HepG2 (cell line): Measurements from ENCODE around the gene MIOS. TPM values are rescaled to one million over a fixed set of nuclear protein-coding genes. Genes with fewer than 3 reads are reported as not detected.

Source experiments
- ATAC-seq: fragments of 200-7000 bp; cut with Tn5 transposase; 3 replicates; pipeline ENCODE4 v1.9.1; 2020; ENCODE audit warnings: mild to moderate bottlenecking, moderate library complexity
- BruUV-seq: library from RNA; stranded (reverse); fragments of 400-500 nt; replicated peaks from 2 replicates; lab custom pipeline; 2021; lab: Mats Ljungman, UMichigan
- CTCF ChIA-PET: fragments of 300-600 bp; formaldehyde crosslinking; extraction: SDS; loops from one replicate; lab custom pipeline; 2021; ENCODE audit warnings: low total read pairs, inconsistent platforms, low intra/inter-chr PET ratio; lab: Yijun Ruan, JAX
- POLR2A ChIA-PET: fragments of 350-600 bp; sonication (Branson Sonifier 250); formaldehyde crosslinking; loops from one replicate; lab custom pipeline; 2020; ENCODE audit warnings: antibody characterized with exemption, inconsistent platforms; lab: Yijun Ruan, JAX
- DNase-seq: peaks from one replicate; pipeline ENCODE4 v3.0.0-alpha.2; 2015; ENCODE audit warnings: low spot score
- FAIRE-seq: peaks from 3 replicates; lab custom pipeline; 2011; peaks lifted over from hg19 to GRCh38; lab: Jason Lieb, UNC
- H2AFZ ChIP-seq: one replicate; pipeline ENCODE4 v1.6.1; 2011; ENCODE audit warnings: low read length, inconsistent platforms
- H3K27ac ChIP-seq: fragments of 300-600 bp; 3 replicates; pipeline ENCODE4 v1.8.0; 2011; ENCODE audit warnings: mixed run types, mild to moderate bottlenecking, mixed read lengths, low read length, inconsistent platforms; ENCODE audit not compliant: insufficient read depth; ENCODE audit errors: extremely low read length
- H3K27me3 ChIP-seq, 2 experiments: fragments of 200-600 bp in 1 of 2; 2 replicates in 1 of 2; 3 replicates in 1 of 2; pipeline versions ENCODE4 v1.6.0 to v1.8.0; 2011; ENCODE audit warnings: low read length in 2 of 2, mild to moderate bottlenecking in 2 of 2, moderate library complexity in 2 of 2, inconsistent platforms in 1 of 2; ENCODE audit not compliant: insufficient read depth in 2 of 2, control insufficient read depth in 1 of 2
- H3K36me3 ChIP-seq, 2 experiments: fragments of 200-600 bp in 1 of 2; replicated peaks in 1 of 2; 2 replicates in 1 of 2; 3 replicates in 1 of 2; pipeline versions ENCODE4 v1.5.1 to v1.8.0; 2011; ENCODE audit warnings: low read length in 2 of 2, inconsistent platforms in 1 of 2; ENCODE audit not compliant: insufficient read depth in 2 of 2, control insufficient read depth in 1 of 2
- H3K4me1 ChIP-seq: 2 replicates; pipeline ENCODE4 v1.5.1; 2012; ENCODE audit warnings: low read length, inconsistent platforms; ENCODE audit not compliant: insufficient read depth
- H3K4me2 ChIP-seq: 2 replicates; pipeline ENCODE4 v1.6.0; 2011; ENCODE audit warnings: low read depth, low read length, inconsistent platforms
- H3K4me3 ChIP-seq, 3 experiments: fragments of 200-600 bp in 1 of 3; sonication (generic), shearing (Covaris generic) in 1 of 3; replicated peaks in 1 of 3; 2 replicates each; pipeline ENCODE4 v1.5.1; 2011 to 2016; ENCODE audit warnings: low read length in 3 of 3, inconsistent platforms in 2 of 3, low read depth in 2 of 3, mild to moderate bottlenecking in 2 of 3, control low read depth in 1 of 3, mixed read lengths in 1 of 3; ENCODE audit not compliant: insufficient read depth in 1 of 3
- H3K79me2 ChIP-seq: one replicate; pipeline ENCODE4 v1.6.1; 2011; ENCODE audit warnings: low read length, inconsistent platforms; ENCODE audit not compliant: insufficient read depth
- H3K9ac ChIP-seq: 2 replicates; pipeline ENCODE4 v1.6.0; 2011; ENCODE audit warnings: mild to moderate bottlenecking, low read depth, low read length, inconsistent platforms; ENCODE audit not compliant: insufficient read depth
- H3K9me3 ChIP-seq: 2 replicates; pipeline ENCODE4 v1.5.1; 2012; ENCODE audit warnings: mild to moderate bottlenecking, low read length
- H4K20me1 ChIP-seq: 2 replicates; pipeline ENCODE4 v1.6.0; 2011; ENCODE audit warnings: inconsistent platforms, mild to moderate bottlenecking, low read length, moderate library complexity; ENCODE audit not compliant: insufficient read depth
- AGO1 ChIP-seq: fragments of 200-400 bp; formaldehyde crosslinking; IDR thresholded peaks from 2 replicates; pipeline ENCODE4 v1.6.1; 2017; ENCODE audit warnings: mild to moderate bottlenecking, low read depth, low read length, moderate library complexity; ENCODE audit not compliant: poor library complexity, severe bottlenecking
- FOXA1 ChIP-seq, 2 experiments: fragments of 450-650 bp in 1 of 2; sonication (generic) in 1 of 2; formaldehyde crosslinking in 1 of 2; IDR thresholded peaks; 2 replicates each; pipeline versions ENCODE4 v1.4.0 to v1.6.1; 2016 to 2020; ENCODE audit warnings: missing genetic modification reagents in 1 of 2
- GATA4 ChIP-seq: sonication (generic); IDR thresholded peaks from 2 replicates; pipeline ENCODE4 v1.6.1; 2016; ENCODE audit warnings: antibody characterized with exemption, low read depth, borderline replicate concordance
- HBP1 ChIP-seq: IDR thresholded peaks from 2 replicates; pipeline ENCODE4 v1.6.1; 2016; ENCODE audit warnings: low read depth, control low read depth
- KDM3A ChIP-seq: IDR thresholded peaks from 2 replicates; pipeline ENCODE4 v1.6.1; 2018; ENCODE audit warnings: low read depth, missing compliant biosample characterization
- MED8 ChIP-seq: sonication (generic); formaldehyde crosslinking; IDR thresholded peaks from 2 replicates; pipeline ENCODE4 v1.8.1; 2023; ENCODE audit warnings: mild to moderate bottlenecking, missing genetic modification reagents; ENCODE audit not compliant: insufficient replicate concordance
- MTERF4 ChIP-seq: sonication (generic); formaldehyde crosslinking; IDR thresholded peaks from 2 replicates; pipeline ENCODE4 v1.8.0; 2023; ENCODE audit warnings: mild to moderate bottlenecking, missing genetic modification reagents
- ONECUT2 ChIP-seq: sonication (generic); formaldehyde crosslinking; IDR thresholded peaks from 2 replicates; pipeline ENCODE4 v1.4.0; 2020; ENCODE audit warnings: missing genetic modification reagents
- TBX2 ChIP-seq: sonication (generic); formaldehyde crosslinking; IDR thresholded peaks from 2 replicates; pipeline ENCODE4 v1.5.0; 2020; ENCODE audit warnings: missing genetic modification reagents, mild to moderate bottlenecking, borderline replicate concordance
- ZBED4 ChIP-seq: sonication (generic); formaldehyde crosslinking; IDR thresholded peaks from 2 replicates; pipeline ENCODE4 v1.4.0; 2020; ENCODE audit warnings: missing genetic modification reagents, borderline replicate concordance
- ZSCAN12 ChIP-seq: sonication (generic); formaldehyde crosslinking; IDR thresholded peaks from 2 replicates; pipeline ENCODE4 v1.9.0; 2021; ENCODE audit warnings: mild to moderate bottlenecking, missing genetic modification reagents
- WGBS: methylation state at CpG from one replicate; pipeline ENCODE4 v1.1.6; 2017; ENCODE audit warnings: low lambda C conversion rate; 5-methylcytosine and 5-hydroxymethylcytosine counted together
- in situ Hi-C: cut with HindIII; loops from 2 replicates; pipeline ENCODE4 v1.10.0; 2017; ENCODE audit warnings: low pct_unique_long_range_greater_than_20kb; ENCODE audit not compliant: extremely low pct_ligation_motif_present
- intact Hi-C: fragments of 100-400 bp; cut with micrococcal nuclease; formaldehyde crosslinking; loops from one replicate; pipeline ENCODE4 v1.10.0; 2022; ENCODE audit not compliant: unreplicated experiment
- polyA plus RNA-seq, 8 experiments: library from polyadenylated mRNA; depleted of rRNA in 3 of 8; stranded (reverse) in 7 of 8; unstranded in 1 of 8; fragments of >200 nt; fragmentation: Illumina TruSeq in 4 of 8; extraction: Trizol in 4 of 8; gene quantifications; 2 replicates each; pipeline versions ENCODE4 v1.2.1 to v1.2.3, GENCODE V29; 2011 to 2016; ENCODE audit warnings: low read depth in 4 of 8, missing spikeins in 1 of 8, mixed read lengths in 1 of 8; ENCODE audit not compliant: insufficient read depth in 1 of 8
- total RNA-seq, 5 experiments: library from RNA; depleted of rRNA; stranded (reverse); fragments of >200 nt; fragmentation: Illumina TruSeq; extraction: Trizol; gene quantifications; 2 replicates each; pipeline ENCODE4 v1.2.3, GENCODE V29; 2016; ENCODE audit warnings: low read depth in 1 of 5

Gene MIOS
- total and polyA plus RNA-seq, 2 of the 13 experiments (the other 11 are each of a cell fraction or from before 2014, with no cell fraction given) = 15.2 to 33.5 TPM

GRCh38 chr7:7554021-7554432 is 12.7 kb upstream of the MIOS start (continued):
- no peak for TF ChIP-seq ZBED4 (CRISPR knock-in tag)
- TF ChIP-seq, all 625 proteins: peak for 0

- no peak for TF ChIP-seq MED8
- TF ChIP-seq ZSCAN12 (CRISPR knock-in tag) = no peak
- TF ChIP-seq TBX2 (CRISPR knock-in tag) = no peak
- TF ChIP-seq MTERF4 (CRISPR knock-in tag) = no peak
- TF ChIP-seq FOXA1 (IDR thresholded peaks at IDR 0.05) = no peak
- no peak for TF ChIP-seq FOXA1 (CRISPR knock-in tag; IDR thresholded peaks at IDR 0.05)
- TF ChIP-seq ONECUT2 = no peak
- TF ChIP-seq GATA4 = no peak
- TF ChIP-seq HBP1 = no peak
- TF ChIP-seq KDM3A (CRISPR knock-in tag) = no peak
- no peak for TF ChIP-seq AGO1
- intact Hi-C loops (no loop called here), in situ Hi-C loops (no loop called here)
- no peak overlapping the region for H3K27ac ChIP-seq
- H4K20me1 ChIP-seq = no peaks in the 10 kb centered on the region
- POLR2A ChIA-PET = no interaction called here
- FAIRE-seq (no peak), DNase-seq (no peak), ATAC-seq (no peak)
- WGBS = 38% methylated on average over 8 of the region's 8 CpGs
- H3K9me3 ChIP-seq = no peaks in the 10 kb centered on the region
- no peak overlapping the region for H2AFZ ChIP-seq
- no peaks in the 10 kb centered on the region for H3K27me3 ChIP-seq
- no peaks in the 10 kb centered on the region for H3K79me2 ChIP-seq
- BruUV-seq = no TSS peak
- no peaks in the 10 kb centered on the region for H3K36me3 ChIP-seq
- H3K4me1 ChIP-seq = no peaks in the 10 kb centered on the region
- no peak overlapping the region for H3K4me3 ChIP-seq
- H3K4me2 ChIP-seq = no peak overlapping the region
- H3K9ac ChIP-seq = no peak overlapping the region
- CTCF ChIA-PET = no interaction called here
Measured at GRCh38 chr7:7554649-7555575, 11.8 kb upstream of the MIOS start.
